T-helper 2 cell treated with Interferon-gamma antibody and Interleukin-4, amounts not matched to agents 5 μg/mL and 100 μg/mL, for 36 hours (primary cell): ENCODE results near the gene CERK.

Experiments
- DNase-seq: peaks from one replicate; pipeline ENCODE4 v3.0.0; 2021; ENCODE audit warnings: low spot score
- H3K27ac Mint-ChIP-seq: one replicate; pipeline ENCODE4 v1.8.0; 2021; ENCODE audit warnings: mild to moderate bottlenecking, mixed read lengths
- H3K27me3 Mint-ChIP-seq: one replicate; pipeline ENCODE4 v1.8.0; 2021; ENCODE audit warnings: low read depth, mixed read lengths
- H3K36me3 Mint-ChIP-seq: one replicate; pipeline ENCODE4 v1.8.0; 2021; ENCODE audit warnings: low read depth, mixed read lengths
- H3K4me1 Mint-ChIP-seq: one replicate; pipeline ENCODE4 v1.8.0; 2021; ENCODE audit warnings: low read depth, mixed read lengths
- H3K4me3 Mint-ChIP-seq: one replicate; pipeline ENCODE4 v1.8.0; 2022; ENCODE audit warnings: mild to moderate bottlenecking, moderate library complexity, mixed read lengths
- H3K9me3 Mint-ChIP-seq: one replicate; pipeline ENCODE4 v1.8.0; 2021; ENCODE audit warnings: mixed read lengths

CERK gene

DNA sequence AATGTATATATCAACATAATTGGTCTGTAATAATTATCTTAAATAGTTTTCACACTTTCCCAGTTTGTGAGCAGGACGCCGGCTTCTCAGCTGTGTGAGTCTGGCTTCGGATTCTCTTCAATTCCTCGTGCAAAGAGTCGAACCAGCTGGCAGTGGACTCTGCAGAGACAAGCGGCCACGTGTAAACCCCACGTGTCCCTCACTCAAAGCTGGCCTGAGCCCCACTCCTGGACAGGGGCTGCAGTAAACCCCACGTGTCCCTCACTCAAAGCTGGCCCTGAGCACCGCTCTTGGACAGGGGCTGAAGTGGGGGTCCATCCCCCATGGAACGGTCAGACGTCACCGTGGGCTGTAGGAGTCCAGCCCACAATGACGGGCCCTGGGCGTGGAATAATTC lies 51.0 kb downstream of the CERK start:
- Mint-ChIP-seq H3K9me3 (no peaks in the 10 kb centered on the region), H3K4me3 (no peak overlapping the region), H3K27ac (no peak overlapping the region), H3K36me3 (peaks cover 35% of the 10 kb centered on the region), H3K27me3 (no peaks in the 10 kb centered on the region), H3K4me1 (peaks cover 9% of the 10 kb centered on the region)
- no peak for DNase-seq

DNA sequence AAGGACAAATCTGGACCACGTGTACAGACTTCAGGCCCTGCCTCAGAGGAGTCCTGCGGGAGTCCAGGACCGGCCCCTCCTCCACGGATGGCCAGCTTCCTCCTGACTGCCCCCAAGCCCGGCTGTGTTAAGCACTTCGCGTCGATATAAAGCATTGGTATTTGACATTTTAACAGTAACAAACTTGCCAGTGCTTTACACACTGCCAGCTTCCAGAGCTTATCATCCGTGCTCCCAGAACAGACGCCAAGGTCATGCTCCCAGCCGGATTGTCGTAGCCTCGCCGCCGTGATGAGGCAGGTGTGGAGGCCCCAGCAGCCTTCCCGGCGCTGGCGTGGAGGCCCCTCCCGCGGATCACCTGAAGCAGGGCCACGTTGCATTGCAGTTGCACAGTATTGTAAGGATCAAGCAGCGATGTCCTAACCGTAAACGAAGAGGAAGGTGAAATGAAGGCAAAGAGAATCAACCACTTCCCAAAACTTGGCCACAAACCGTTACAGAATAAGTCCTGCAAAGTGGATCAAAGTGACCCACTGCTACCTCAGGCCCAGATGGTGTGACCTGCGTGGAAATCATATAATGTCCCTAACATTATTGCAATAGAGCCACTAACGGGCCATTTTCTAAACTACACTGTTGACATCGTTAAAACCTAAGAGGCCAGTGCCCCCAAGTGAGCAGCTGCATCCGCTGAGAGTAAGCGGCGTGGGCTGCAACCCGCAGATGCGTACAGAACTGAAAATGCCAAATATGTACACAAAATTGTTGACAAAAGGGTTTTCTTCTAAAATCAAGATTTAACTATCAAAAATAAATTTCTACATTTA lies 51.6 kb downstream of the CERK start:
- no peak overlapping the region for H3K4me3 Mint-ChIP-seq
- DNase-seq: no peak
- H3K9me3 Mint-ChIP-seq: no peaks in the 10 kb centered on the region
- H3K27ac Mint-ChIP-seq: no peak overlapping the region
- H3K4me1 Mint-ChIP-seq: peaks cover 9% of the 10 kb centered on the region
- no peaks in the 10 kb centered on the region for H3K27me3 Mint-ChIP-seq
- peaks cover 31% of the 10 kb centered on the region for H3K36me3 Mint-ChIP-seq

DNA sequence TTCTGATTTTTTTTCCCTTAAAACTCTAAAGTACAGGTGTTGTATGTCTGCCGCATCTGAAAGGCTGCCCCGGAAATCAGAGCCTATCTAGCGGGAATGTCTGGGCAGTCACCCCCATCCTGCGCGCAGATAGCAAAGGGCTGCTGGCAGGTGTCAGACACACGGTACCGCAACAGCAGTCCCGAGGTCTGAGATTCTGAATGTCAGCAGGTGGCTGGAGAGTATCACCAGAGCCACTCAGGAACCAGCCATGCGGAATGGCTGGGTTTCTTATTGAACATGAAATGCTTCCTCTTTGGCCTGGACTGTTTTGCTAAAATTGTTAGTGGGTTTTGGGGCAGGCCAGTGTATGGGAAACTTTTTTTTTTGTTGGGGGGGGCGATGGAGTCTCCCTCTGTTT lies 53.3 kb downstream of the CERK start:
- H3K27ac Mint-ChIP-seq: peak overlapping the region; percentile 26
- no peaks in the 10 kb centered on the region for H3K27me3 Mint-ChIP-seq
- H3K4me3 Mint-ChIP-seq: no peak overlapping the region
- DNase-seq: no peak
- H3K36me3 Mint-ChIP-seq: peaks cover 24% of the 10 kb centered on the region
- H3K9me3 Mint-ChIP-seq: no peaks in the 10 kb centered on the region
- peaks cover 9% of the 10 kb centered on the region for H3K4me1 Mint-ChIP-seq

DNA sequence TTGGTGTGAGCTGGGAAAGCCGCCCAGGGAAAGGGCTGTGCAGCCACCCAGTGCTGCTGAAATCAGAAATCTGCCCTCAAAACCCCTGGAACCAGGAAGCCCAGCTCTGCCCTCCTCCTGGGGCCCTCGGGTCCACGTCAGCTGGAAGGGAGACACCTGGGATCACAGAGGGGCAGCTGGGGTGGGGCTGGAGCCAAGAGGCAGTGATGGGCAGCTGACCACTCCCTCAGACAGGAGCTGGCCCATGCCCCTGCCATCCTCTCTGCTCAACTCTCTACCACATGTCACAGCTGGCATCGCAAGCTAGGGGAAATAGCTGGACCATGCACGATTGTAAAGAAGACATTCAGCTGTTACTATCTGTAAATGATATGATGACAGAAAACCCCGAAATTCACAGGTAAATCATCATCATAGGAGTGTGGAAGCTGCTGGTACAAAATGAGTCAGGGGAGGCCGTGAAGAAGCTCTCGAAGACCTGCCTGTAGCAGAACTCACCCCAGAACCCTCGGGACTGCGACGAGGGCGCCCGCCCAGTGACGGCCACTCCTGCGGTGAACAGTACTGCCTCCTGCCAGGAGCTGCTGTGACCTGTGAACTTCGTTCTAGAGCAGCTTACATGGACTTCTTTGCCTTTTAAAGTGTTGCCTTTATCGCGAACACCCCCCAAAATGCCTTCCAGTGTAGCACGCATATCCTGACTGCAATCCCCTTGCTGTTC lies 55.9 kb downstream of the CERK start:
- H3K27ac Mint-ChIP-seq: no peak overlapping the region
- H3K27me3 Mint-ChIP-seq: no peaks in the 10 kb centered on the region
- no peaks in the 10 kb centered on the region for H3K9me3 Mint-ChIP-seq

DNA sequence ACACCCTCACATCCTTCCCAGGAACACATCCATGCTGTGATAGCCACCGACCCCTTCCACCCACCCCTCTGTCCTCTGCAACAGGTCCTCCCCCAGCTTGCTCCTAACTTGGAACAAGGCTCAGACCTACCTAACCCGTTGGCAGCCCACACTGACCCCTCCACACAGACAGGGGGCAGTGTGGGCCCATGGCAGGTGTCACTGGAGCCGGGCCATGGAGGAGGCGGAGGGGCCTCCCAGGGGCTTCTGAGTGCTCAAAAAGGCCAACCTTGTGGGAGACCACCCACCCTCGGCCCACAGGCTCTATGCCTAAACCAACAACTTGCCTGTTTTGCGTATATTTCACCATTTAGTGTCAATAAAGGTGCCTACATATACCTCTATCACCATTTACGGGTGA lies 57.0 kb downstream of the CERK start:
- Mint-ChIP-seq H3K9me3 (no peaks in the 10 kb centered on the region), H3K36me3 (peaks cover 11% of the 10 kb centered on the region), H3K27ac (no peak overlapping the region), H3K4me1 (peaks cover 5% of the 10 kb centered on the region), H3K4me3 (no peak overlapping the region), H3K27me3 (no peaks in the 10 kb centered on the region)
- DNase-seq: no peak

More for the DNA sequence above, 55.9 kb downstream of the CERK start:
- peaks cover 16% of the 10 kb centered on the region for H3K36me3 Mint-ChIP-seq
- no peak overlapping the region for H3K4me3 Mint-ChIP-seq
- DNase-seq: no peak
- peaks cover 9% of the 10 kb centered on the region for H3K4me1 Mint-ChIP-seq

DNA sequence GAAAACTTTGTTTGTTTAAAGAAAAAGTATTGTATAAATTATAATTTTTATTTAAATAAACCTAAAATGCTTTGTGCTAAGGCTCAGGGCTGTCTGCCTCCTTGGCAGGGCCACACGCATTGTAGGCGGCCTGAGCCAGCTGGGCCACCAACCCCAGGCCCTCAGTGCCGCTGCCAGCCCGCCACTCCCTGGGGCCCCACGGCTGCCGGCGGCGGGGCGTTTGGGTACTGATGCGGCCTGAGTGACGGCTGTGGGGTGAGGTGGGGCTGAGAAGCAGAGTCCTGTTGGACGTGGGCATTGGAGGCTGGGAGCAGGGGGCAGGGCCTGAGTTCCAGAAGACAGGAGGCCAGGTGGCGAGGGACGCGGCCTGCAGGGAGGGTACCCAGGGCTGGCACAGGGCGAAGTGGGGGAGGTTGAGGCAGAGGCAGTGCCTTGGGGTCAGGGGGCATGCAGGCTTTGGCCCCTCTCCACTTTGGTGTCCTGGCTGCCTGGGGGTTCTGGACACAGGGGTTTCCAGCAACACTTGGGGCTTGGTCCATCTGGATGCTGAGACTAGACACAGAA lies 58.3 kb downstream of the CERK start:
- no peaks in the 10 kb centered on the region for H3K27me3 Mint-ChIP-seq
- DNase-seq: no peak
- H3K9me3 Mint-ChIP-seq: no peaks in the 10 kb centered on the region
- H3K4me3 Mint-ChIP-seq: no peak overlapping the region
- H3K4me1 Mint-ChIP-seq: peaks cover 1% of the 10 kb centered on the region
- no peak overlapping the region for H3K27ac Mint-ChIP-seq
- H3K36me3 Mint-ChIP-seq: peaks cover 3% of the 10 kb centered on the region

DNA sequence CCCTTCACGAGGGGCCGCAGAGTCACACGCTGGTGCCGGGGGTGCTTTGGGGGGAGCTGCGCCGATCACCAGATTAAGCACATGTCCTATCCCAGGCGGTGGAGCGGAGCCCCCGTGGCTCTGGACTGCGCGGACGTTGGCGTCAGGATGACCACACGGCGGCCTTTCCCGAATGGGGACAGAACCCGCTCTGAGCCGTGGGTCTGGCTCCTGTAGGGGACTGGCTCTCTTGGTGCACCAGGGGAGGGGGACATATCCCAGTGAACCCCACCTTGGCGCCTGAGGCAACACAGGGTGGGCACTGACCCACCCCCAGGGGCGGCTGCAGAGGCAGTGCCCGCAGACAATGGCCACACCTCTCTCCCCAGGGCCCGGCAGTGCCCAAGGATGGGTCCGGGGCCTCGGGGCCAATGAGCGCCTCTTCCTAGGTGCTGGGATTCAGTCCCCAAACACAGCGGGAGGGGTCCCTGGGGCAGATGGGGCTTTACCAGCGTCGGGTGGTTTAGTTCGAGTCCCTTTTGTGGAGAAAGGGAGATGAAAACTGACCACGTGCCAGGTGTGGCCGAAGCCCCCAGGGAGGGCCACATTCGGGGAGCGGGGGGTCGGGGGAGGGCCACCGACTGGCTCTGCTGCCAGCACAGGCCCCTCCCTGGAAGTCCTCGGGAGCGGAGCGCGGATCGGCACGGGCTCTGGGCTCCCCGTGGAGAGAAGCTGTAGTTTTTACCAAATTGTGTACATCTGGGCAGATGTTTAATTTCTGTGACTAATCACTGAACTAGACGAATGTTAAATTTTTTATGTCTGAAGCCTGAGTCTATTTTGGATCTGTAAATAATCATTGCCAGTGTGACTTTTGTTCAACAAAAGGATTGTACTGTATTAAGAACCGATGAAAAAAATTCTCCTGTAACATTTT lies 59.0 kb downstream of the CERK start:
- Mint-ChIP-seq H3K27me3 (no peaks in the 10 kb centered on the region), H3K4me1 (peaks cover 6% of the 10 kb centered on the region), H3K4me3 (no peak overlapping the region), H3K9me3 (no peaks in the 10 kb centered on the region), H3K36me3 (peaks cover 6% of the 10 kb centered on the region), H3K27ac (no peak overlapping the region)
- no peak for DNase-seq

DNA sequence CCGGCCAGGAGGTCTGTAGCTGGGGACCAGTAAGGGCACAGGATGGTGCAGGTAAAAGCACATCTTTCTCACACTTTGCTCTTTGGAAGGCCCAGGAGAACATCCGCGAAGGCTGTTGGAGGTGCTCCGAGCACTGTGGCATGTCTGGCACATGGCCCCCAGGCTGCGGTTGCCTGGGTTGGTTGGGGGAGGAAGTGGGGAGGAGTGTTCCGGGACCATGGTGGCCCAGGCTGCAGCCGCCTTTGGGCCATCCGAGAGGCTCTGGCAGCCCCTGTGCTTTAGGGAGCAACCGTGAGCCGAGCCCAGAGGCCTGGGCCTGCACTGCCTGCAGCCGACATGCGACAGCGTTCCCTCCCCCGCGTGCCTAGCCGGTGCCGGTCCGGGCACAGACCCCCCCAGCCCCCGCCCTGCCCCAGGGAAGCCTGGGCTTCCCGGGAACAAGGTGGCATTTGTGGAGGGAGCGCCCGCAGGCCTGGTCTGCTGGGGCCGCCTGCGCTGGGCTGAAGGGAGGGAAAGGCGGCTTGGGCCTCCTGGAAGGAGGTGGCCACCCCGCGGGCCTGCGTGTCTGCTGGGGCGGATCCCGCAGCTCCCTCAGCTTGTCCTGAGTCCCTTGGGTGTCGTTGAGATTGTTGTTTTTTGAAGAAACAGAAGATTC lies 59.9 kb downstream of the CERK start:
- no peak overlapping the region for H3K4me3 Mint-ChIP-seq
- DNase-seq: no peak
- H3K27me3 Mint-ChIP-seq: no peaks in the 10 kb centered on the region
- H3K36me3 Mint-ChIP-seq: peaks cover 6% of the 10 kb centered on the region
- peak overlapping the region; percentile 41 for H3K27ac Mint-ChIP-seq
- peaks cover 14% of the 10 kb centered on the region for H3K4me1 Mint-ChIP-seq
- no peaks in the 10 kb centered on the region for H3K9me3 Mint-ChIP-seq

DNA sequence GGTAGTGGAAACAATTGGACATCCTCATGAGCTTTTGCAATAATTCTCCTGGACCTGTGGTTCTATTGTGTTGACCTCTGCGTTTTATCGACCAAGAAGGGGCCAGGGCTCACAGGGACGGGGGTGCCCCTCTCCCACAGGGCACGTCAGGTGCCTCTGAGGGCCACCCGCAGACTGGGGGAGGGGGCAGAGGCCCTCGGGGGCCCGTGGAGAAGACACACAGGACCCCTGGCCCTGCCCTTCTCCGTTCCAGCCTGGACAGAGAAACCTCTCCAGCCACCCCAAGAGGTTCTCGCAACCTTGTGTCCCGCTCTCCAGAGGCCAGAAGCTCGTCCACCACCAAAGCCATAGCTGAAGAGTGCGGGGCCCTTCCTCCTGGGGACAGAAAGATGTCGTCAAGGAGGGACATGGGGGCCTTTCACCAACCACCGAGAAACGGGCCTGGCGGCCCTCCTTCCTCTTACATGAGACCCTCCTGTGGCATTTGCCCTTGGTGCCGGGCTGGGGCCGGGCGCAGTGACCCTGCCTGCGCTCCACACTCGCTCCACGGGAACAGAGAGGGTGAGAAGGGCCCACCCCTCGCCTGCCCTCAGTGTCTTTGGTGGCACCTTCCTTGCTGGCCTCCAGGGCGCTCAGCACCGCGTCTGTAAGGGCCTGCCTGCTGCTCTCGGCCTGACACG lies 60.6 kb downstream of the CERK start:
- Mint-ChIP-seq H3K27ac (peak overlapping the region; percentile 41), H3K4me3 (no peak overlapping the region), H3K27me3 (no peaks in the 10 kb centered on the region), H3K9me3 (no peaks in the 10 kb centered on the region), H3K36me3 (peaks cover 6% of the 10 kb centered on the region), H3K4me1 (peaks cover 16% of the 10 kb centered on the region)
- no peak for DNase-seq

DNA sequence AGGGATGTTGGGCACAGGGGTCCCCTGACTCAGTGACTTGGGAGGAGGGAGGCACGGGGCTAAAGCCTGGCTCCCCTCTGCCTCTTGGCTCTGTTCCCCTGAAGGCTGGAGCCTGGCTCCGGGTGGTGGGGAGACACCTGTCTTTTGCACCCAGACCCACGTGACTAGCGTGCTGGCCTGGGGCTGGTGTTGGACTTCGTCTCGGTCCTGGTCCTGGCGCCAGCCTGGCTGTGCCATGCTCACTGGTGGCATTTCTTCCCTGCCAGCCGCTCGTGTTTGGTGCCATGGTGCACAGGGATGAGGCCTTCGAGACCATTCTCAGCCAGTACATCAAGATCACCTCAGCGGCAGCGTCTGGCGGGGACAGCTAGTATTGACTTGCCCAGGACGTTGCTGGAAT lies 61.2 kb downstream of the CERK start:
- H3K4me3 Mint-ChIP-seq: no peak overlapping the region
- no peak for DNase-seq
- no peaks in the 10 kb centered on the region for H3K9me3 Mint-ChIP-seq
- no peaks in the 10 kb centered on the region for H3K27me3 Mint-ChIP-seq
- peaks cover 6% of the 10 kb centered on the region for H3K36me3 Mint-ChIP-seq
- peaks cover 16% of the 10 kb centered on the region for H3K4me1 Mint-ChIP-seq
- no peak overlapping the region for H3K27ac Mint-ChIP-seq

DNA sequence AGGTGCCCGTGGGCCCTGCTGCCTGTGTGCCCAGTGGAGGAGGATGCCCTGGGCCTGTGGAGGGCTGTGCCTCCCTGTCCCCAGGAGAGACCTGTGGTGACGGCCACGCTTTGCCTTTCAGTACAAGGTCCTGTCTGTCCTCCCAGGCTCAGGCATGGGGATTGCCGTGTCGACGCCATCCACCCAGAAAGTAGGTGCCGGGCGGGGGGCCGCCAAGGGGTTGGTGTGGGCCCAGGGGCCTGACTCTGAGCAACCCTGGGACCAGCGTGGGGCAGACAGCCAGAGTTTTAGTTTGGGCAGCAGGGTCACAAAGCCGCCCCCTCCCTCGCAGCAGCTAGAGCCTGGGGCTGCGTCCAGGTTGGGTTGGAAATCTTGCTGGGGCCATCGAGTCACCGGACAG lies 61.6 kb downstream of the CERK start:
- peaks cover 16% of the 10 kb centered on the region for H3K4me1 Mint-ChIP-seq
- no peak overlapping the region for H3K27ac Mint-ChIP-seq
- no peaks in the 10 kb centered on the region for H3K9me3 Mint-ChIP-seq
- H3K36me3 Mint-ChIP-seq: peaks cover 6% of the 10 kb centered on the region
- no peaks in the 10 kb centered on the region for H3K27me3 Mint-ChIP-seq
- no peak for DNase-seq
- no peak overlapping the region for H3K4me3 Mint-ChIP-seq

DNA sequence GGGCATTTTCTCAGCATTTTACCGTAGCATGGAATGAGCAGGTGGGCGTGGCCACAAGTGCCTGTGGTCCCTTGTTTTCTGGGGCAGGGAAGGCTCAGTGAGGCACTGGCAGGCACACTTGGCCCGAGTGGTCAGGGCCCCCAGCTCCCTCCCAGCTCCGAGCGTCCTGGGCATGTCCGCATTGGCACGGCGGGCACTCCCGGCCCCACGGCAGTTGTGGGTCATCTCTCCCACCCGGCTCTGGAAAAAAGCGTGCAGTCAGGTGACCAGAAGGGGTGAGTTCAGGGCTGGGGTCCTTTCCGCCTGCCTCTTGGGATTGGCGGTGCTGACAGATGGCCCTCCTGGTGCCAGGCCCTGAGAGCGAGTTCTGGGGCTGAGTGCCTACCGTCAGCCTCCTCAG lies 62.1 kb downstream of the CERK start:
- Mint-ChIP-seq H3K27me3 (no peaks in the 10 kb centered on the region), H3K27ac (no peak overlapping the region), H3K9me3 (no peaks in the 10 kb centered on the region), H3K36me3 (peaks cover 4% of the 10 kb centered on the region), H3K4me3 (no peak overlapping the region), H3K4me1 (peaks cover 16% of the 10 kb centered on the region)
- no peak for DNase-seq

DNA sequence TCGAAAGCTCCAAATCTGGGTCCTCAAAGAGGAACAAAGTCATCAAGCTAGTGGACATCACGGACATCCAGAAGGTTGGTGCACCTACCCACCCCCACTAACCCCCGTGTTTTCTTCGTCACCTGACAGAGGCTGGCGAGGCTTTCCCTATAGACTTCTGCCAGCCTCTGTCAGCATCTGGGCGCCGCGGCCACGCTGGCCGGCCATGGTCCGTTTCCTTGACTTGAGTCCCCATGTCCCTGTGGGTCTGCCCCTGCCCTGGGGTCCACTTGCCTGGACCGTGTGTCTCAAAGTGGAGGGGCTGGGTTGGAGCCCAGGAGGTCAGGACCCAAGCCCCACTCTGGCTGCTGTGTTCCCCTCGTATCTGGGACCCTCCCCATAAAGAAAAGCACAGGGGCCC lies 62.6 kb downstream of the CERK start:
- Mint-ChIP-seq H3K4me3 (no peak overlapping the region), H3K36me3 (peaks cover 4% of the 10 kb centered on the region), H3K27ac (peak overlapping the region; percentile 94), H3K4me1 (peaks cover 16% of the 10 kb centered on the region), H3K9me3 (no peaks in the 10 kb centered on the region), H3K27me3 (no peaks in the 10 kb centered on the region)
- no peak for DNase-seq
